GM18909 (cell line): ENCODE results near the gene CCDC183.
A peak's percentile ranks its signal among the peaks of the same experiment; 100 is the strongest.
"Not testable (repeated sequence)": the region's sequence is repeated elsewhere in the genome, so short reads cannot be mapped to it uniquely, and the experiment has no call there.

Experiments used
- ATAC-seq: cut with Tn5 transposase; IDR thresholded peaks from one replicate; pipeline ENCODE4 v1.9.1; 2021; ENCODE audit warnings: mild to moderate bottlenecking; ENCODE audit not compliant: unreplicated experiment, poor library complexity

Gene CCDC183

DNA sequence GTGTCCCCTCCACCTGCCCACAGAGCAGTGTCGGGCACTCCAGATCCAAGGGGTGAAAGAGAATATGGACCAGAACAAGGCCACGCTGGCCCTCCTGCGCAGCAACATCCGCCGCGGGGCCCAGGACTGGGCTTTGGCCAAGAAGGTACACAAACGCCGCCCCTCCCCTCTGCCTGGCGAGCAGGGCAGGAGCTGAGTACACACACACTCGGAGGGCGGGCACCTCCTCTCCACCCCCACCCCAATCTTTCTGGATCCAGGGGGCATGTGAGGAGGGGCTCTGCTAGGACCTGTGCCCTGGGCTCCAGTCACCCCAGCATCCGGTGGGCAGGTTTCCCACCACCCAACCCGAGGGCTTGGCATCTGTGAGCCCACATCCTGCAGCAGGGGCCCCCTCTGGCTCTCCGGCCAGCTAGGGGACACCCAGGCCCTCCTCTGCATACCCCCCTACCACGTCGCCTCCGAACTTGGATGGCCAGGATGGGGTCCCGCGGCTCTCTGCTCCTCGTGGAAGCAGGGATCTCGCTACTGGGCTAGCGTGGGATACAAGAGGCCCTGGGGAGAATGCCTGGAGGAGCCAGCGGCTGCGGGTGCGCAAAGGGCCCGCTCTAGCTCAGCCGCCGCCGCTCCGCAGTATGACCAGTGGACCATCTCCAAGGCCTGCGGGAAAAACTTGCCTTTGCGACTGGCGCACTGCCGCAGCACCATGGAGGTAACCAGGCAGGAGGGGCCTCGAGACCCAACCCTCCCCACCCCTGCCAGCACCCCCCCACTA, 3.1 kb downstream of the CCDC183 start:
- ATAC-seq = no peak

DNA sequence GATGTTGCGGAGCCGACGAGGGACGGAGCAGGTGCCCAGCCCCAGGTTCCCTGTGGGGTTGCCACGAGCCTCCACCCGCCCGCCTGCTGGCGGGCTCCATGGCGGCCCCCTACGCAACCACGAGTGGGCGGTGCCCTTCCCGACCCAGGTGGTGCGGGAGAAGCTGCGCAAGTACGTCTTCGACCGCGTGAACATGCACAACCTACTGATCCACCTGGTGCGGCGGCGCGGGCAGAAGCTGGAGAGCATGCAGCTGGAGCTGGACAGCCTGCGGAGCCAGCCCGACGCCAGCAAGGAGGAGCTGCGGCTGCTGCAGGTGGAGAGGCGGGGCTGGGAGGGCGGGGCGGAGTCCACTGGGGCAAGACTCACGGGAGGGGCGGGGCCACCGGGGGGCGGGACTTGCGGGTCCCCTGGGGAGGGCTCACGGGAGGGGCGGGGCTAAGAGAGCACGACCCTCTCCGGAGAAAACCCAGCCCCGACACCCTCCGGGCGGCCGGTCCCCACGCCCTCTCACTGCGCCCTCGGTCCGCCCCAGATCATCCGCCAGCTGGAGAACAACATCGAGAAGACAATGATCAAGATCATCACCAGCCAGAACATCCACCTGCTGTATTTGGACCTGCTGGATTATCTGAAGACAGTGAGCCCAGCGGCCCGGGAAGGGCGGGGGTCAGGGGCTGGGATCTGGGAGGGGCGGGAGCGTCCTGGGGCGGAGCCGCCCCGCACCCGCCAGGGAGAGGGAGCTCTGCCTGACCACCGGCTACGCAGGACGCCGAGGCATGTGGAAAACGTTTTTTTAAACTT, 3.9 kb downstream of the CCDC183 start:
- peak; percentile 47 for ATAC-seq

DNA sequence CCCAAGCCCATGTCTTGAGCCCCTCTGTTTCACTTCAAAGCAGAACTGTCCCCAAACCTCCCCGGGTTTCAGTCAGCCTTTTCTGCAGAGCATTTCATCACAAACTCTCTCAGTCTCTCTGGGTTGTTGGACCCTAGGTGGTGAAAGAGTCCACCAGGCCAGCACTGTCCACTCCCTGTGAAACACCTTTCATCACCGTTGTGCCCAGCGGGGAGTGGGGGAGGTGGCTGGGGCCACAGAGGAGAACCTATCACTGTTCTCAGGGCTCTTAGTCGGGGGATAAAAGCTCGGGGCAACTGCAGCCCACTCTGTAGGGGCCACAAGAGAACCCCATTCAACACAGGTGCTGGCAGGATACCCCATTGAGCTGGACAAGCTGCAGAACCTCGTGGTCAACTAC, 6.2 kb downstream of the CCDC183 start:
- no peak for ATAC-seq

DNA sequence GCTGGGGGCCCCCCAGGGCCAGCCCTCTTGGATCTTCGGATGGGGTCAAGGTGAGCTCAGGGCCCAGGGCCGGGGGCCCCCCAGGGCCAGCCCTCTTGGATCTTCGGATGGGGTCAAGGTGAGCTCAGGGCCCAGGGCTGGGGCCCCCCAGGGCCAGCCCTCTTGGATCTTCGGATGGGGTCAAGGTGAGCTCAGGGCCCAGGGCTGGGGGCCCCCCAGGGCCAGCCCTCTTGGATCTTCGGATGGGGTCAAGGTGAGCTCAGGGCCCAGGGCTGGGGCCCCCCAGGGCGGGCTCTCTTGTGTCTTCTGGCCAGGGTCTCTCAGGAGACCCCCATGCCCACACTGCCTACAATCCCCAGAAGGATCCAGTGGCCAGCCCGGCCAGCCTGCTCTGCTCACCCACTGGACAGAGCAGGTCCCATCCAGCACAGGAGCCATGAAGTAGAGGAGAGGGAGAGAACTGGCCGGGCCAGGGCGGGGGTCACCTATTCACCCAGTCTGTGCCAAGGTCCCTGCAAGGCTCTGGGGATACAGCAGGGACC, 6.9 kb downstream of the CCDC183 start:
- not testable (repeated sequence) for ATAC-seq

DNA sequence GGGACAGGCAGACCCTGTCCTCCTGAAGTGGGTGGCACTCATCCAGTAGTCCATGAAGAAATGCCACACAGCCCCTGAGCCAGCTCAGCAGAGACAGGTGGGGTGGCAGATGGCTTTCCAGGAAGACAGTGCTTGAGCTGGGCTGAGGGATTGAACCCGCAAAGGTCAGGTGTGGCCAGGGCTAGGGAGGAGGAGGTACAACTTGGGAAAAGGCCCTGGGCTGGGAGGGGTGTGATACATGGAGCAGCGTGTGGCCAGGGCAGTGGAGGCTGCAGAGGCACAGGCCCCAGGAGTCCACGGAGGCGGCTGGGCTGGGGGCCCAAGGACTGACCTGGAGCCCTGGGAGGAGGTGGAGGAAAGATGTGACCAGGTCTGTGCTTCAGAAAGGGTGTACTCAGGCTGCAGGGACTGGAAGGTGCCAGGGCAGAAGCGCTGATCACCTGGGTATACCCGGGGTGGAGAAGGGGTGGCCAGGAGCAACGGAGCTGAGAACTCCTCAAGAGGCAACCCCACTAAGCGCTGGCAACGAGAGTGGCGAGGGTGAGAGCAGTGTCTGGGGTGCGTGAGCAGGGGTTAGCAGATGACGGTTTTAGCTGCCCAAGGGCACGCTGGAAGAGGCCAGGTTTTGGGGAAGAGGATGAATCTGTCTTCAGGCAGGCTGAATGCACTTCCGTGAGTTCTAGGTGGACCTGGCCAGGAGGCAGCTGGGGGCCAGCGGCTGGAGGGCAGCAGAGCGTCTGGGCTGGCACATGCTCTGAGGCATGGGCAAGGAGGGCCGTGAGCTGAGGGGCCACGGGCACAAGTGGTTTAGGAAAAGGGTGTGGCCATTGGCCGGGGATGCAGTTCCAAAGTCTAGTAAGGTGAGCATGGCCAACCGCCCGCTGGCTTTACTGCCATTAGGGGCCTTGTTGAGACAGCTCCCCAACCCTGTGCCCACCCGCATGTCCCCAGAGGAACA, 7.7 kb downstream of the CCDC183 start:
- no peak for ATAC-seq

DNA sequence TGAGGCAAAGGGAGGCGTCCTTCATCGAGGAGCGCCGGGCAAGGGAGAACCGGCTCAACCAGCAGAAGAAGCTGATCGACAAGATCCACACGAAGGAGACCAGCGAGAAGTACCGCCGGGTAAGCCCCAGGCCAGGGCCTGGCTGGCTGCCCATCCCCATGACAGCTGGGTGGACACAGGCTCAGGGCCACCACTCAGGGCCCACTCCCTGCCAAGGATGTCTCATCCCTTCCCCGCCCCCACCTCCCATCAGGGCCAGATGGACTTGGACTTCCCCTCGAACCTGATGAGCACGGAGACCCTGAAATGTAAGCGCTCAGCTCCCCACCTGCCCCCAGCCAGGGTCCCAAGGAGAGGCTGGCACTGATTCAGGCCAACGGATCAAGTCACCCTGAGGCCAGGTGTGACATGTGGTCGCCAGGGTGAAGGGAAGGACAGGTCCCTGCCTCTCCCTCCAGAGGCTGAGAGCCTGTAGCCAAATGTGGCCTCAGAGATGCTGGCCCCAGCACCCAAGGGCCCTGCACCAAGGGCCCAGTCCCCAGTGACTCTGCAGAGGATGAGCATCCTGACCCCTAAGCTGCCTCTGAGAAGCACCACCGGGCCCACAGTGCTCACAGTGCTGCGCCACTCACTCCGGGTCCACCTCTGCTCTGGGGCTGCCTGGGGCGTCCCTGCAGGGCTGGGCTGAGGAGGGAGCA, 8.5 kb downstream of the CCDC183 start:
- ATAC-seq = no peak

DNA sequence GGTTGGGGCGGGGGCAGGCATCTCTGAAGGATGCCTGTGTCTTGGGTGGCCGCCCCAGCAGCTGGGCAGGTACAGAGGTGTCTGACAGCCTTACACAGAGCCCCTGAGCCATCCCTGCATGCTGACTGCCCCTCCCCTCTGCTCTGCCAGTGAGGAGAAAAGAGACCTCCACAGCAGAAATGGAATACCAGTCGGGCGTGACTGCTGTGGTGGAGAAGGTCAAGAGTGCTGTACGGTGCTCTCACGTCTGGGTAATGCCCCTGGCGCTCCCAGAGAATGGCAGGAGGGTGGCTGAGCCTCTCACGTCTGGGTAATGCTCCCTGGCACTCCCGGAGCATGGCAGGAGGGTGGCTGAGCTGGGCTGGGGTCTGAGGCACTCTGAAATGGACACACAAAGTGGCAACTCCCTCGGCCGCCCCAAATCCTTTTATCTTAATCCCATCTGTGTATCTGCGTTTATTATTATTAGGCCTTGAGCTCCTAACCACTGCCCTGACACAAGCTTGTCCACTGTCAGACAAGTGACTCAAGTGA, 9.1 kb downstream of the CCDC183 start:
- ATAC-seq = no peak

DNA sequence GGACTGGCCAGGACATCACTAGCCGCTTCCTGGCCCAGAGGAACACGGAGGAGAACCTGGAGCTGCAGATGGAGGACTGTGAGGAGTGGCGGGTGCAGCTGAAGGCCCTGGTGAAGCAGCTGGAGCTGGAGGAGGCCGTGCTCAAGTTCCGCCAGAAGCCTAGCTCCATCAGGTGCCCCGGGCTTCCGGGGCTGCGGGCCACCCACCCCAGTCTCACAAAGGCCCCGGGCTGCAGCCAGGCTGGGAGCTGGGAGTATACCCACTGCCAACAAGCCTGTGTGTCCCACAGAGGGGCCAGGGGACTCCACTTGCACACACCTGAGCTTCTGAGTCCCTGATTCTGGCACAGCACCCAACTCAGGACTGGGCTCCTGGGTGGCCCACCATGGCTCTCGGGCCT, 9.9 kb downstream of the CCDC183 start:
- no peak for ATAC-seq

DNA sequence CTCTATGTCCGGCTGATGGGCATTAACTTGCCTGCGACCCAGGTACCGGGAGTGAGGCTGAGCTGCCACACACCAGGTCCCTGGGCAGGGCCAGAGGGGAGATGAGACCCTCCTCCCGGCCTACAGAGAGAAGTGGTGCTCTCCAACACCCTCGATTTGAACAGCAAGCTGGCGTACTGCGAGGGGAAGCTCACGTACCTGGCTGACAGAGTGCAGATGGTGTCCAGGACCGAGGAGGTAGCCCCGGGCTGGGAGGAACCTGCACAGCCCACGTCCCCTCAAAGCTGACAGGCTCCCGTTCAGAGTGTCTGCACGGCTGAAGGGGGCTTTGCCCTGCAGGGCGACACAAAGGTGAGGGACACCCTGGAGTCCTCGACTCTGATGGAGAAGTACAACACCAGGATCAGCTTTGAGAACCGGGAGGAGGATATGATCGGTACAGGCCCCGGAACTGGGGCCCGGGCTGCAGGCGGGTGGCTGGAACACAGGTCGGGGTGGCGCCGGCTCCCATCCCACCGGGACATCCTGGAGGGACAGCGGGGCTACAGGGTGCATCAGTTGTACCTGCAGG, 10.6 kb downstream of the CCDC183 start:
- ATAC-seq = peak; percentile 3

DNA sequence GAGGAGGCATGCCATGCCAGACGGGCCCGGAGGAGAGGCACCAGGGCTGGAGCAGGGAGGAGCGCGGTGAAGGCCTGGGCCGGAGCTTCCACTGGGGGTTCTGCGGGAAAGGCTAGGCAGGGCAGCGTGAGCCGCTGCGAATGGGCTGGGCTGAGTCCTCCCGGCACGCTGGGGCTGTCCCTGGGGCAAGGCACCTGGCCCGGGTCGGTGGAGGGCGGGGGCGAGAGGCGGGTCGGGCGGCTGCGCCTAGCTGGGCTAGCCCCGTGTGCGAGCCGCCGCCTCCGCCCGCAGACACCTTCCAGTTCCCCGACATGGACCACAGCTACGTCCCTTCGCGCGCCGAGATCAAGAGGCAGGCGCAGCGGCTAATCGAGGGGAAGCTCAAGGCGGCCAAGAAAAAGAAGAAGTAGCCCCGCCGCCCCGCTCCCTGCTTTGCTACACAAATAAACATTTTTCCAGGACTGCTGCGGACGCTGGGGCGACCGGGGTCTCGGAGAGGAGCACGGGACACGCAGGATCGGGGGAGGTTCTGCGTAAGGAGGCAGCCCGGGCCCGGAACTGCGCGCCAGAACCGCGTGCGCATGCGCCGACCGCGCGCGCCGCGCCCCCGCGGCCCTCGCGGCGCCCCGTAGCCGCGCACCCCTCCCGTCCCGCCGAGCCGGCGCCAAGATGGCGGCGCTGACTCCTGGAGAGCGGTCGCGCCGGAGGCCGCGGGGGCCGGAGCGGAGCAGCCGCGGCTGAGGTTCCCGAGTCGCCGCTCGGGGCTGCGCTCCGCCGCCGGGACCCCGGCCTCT, 11.3 kb downstream of the CCDC183 start, which contains the start of gene RABL6:
TSS of gene RABL6 (plus strand) at position 668 of the 794 bp plus-strand sequence. CDS start 249 bp downstream, outside the sequence.
- ATAC-seq = peak; percentile 78

DNA sequence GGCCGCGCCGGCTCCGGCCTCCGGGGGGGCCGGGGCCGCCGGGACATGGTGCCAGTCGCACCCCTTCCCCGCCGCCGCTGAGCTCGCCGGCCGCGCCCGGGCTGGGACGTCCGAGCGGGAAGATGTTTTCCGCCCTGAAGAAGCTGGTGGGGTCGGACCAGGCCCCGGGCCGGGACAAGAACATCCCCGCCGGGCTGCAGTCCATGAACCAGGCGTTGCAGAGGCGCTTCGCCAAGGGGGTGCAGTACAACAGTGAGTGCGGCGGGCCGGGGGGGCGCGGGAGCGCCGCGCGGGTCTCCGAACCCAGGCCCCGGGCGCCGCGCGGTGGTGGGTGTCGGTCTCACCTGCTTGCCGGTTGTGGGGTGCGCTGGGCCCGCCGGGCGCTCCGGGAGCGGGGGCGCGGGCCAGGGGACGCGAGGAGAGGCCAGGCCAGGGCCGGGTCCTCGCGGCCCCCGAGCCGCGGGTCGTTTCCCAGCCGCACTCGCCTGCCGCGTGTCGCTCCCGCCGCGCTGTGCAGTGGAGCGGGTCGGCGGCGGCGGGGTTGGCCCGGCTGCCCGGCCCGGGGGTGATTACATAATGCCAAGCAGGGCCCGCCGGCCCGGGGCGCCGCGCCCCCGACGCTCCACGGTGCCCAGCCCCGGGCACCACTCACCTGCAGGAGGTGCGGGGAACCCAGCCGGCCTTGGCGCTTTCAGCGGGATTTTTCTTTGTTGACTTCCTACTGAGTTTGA, 12.1 kb downstream of the CCDC183 start:
- ATAC-seq = peak; percentile 41

DNA sequence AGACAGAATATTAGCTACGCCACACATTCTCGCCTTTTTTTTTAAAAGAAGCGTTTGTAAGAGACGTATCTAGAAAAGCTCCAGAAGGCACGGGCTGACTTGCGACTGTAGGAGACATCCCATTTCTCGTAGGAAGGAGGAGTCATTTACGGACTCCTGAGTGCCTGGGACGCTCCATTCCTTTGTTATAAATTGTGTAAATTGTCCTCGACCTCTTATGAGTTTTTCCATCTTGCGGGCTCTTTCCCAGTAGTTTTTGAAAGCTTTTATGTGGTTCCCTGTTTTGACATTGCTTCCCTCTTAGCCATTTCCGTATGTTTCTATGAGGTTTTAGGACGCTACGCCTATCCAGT, 12.6 kb downstream of the CCDC183 start:
- no peak for ATAC-seq

DNA sequence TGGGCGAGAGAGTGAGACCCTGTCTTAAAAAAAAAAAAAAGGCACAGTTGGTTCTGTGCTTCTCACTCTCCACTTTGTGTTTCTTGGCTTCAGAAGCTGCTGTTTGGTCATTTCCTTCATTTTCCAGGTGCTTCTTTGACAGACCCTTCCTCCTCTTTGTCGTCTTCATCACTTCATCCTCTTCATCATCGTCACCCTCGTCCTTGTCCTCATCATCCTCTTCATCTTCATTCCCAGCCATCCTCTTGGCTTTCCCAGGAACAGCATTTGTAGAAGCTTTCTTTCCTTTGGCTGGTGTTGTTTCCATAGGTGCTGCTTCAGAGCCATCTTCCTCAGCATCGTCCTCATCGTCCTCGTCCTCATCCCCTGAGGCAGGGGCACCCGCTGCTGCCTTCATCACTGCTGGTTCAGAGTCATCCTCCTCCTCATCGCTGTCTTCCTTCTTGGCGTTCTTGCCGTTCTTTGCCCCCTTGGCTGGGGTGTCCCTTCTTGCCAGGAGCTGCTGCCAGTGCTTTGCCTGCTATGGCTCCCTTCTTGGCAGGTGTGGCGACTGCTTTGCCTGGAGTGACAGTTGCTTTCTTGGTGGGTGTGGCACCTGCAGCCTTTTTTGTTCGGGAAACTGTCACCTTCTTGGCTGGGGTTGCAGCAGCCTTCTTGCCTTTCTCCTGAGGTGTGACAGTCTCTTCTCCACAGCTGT, 18.7 kb downstream of the CCDC183 start:
- ATAC-seq = no peak

DNA sequence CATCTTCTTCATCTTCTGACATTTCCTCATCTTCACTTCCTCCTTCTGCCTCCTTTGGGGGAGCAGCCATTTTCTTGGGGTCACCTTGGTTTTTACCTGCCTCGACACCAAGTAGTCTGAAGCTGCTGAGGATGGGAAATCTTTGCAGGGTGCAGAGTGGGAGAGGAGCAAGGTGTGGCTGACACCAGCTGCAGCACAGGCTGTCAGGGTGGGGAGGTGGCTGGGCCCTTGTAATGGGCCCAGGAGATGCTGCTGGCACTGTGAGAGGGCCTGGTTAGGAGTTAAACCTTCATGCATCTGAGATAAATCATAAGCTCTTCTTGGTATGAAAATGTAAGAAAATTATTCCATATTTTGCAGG, 19.3 kb downstream of the CCDC183 start:
- ATAC-seq = no peak

DNA sequence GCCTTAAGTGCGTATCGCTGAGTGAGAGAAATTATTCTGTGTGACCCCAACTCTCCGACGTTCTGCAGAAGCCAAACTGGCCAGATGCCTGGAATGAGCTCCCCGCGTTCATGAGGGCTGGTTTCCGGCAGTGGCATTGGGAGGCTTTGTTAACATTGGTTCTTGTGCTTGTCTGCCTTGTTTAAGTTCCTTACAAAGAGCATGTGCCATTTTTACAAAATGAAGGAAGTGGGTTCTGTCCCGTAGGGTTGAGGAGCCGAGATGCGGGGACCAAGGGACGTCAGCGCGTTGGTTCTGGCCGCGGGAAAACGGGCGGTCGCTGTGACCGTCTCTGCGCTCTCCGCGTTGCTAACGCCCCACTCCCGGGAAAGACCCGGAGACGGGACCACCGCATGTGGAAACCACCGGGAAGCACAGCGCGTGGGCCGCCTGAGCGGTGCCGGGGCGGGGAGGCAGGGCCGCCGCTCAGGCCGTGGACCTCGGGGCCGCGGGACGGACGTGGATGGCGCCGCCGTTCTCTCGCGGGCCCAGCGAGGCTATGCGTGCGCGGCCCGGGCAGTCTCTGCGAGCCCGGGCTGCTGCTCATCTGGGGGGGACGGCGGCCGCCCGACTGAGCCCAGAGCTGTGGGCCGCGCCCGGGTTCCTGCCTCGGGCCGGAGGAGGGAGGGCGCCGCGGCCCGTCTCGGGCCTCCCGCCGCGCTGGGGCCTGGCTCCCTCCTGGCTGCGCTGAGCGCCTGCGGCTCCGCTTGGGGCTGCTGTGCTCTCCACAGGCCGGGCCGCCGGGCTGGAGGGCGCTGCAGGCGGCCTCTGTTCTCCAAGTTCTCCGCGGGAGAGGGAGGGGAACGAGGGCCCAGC, 25.1 kb downstream of the CCDC183 start:
- no peak for ATAC-seq

DNA sequence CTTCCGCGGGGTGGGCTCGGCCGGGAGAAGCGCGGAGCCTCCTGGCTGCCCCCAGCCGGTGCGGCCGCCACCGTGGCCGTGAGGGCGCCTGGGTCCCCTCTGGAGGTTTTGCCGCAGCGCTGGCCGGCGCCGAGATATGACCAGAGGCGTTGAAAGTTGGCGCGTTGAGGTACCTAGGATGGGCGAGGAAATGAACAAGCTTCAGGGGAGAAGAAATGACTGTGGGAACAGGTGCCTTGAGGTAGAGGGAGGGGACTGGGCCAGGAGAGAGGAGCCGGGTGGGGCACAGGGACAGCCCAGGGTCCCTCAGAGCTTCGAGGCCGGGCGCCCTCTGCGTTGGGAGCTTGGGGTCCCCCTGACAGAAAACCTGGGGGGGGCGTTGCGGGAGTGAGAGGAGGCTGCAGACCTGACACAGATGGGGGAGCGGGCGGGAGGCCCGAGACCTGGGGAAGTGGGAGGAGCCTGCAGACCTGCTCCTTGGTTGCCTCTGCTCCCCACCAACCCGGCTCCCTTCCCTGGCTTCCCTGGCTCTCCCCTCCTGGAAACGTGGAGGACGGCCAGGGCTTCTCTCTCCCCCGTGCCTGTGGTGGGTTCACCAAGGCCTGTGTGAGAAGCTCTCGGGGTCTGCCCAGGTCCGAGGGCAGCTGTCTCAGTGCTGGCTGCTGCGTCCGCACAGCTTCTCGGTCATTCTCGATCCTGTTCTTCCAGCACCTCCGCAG, 25.8 kb downstream of the CCDC183 start:
- no peak for ATAC-seq
